ENCODE measurements around the gene PDE1C. TPM values are rescaled to one million over a fixed set of nuclear protein-coding genes. Genes with fewer than 3 reads are reported as not detected.

The PDE1C gene
- total and polyA plus RNA-seq, 2 experiments from 2014 or later = 0.38 to 2.3 TPM

- TF ChIP-seq, protein P1, sequence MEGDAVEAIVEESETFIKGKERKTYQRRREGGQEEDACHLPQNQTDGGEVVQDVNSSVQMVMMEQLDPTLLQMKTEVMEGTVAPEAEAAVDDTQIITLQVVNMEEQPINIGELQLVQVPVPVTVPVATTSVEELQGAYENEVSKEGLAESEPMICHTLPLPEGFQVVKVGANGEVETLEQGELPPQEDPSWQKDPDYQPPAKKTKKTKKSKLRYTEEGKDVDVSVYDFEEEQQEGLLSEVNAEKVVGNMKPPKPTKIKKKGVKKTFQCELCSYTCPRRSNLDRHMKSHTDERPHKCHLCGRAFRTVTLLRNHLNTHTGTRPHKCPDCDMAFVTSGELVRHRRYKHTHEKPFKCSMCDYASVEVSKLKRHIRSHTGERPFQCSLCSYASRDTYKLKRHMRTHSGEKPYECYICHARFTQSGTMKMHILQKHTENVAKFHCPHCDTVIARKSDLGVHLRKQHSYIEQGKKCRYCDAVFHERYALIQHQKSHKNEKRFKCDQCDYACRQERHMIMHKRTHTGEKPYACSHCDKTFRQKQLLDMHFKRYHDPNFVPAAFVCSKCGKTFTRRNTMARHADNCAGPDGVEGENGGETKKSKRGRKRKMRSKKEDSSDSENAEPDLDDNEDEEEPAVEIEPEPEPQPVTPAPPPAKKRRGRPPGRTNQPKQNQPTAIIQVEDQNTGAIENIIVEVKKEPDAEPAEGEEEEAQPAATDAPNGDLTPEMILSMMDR (IDR thresholded peaks at IDR 0.05; ENCODE audit: low read depth, low read length) = peak; percentile 89
- Histone ChIP-seq H3K4me3 (no peak overlapping the region), H3K27ac (no peak overlapping the region), H3K4me1 (ENCODE audit: low read depth) (no peaks in the 10 kb centered on the region), H3K27me3 (no peaks in the 10 kb centered on the region), H3K9me3 (ENCODE audit: low read depth) (no peaks in the 10 kb centered on the region), H3K36me3 (no peaks in the 10 kb centered on the region)
- DNase-seq (ENCODE audit: low read depth in 1 of 2, low spot score in 1 of 2) = peak; percentile 71 to 80
Observed at GRCh38 chr7:31735991-31736982, 333.9 kb downstream of the PDE1C start.

- no peaks in the 10 kb centered on the region for H3K27me3 ChIP-seq
Observed at GRCh38 chr7:31734456-31734855, 335.8 kb downstream of the PDE1C start.

GRCh38 chr7:31729195-31729804, 340.9 kb downstream of the PDE1C start:
- TF ChIP-seq, protein P1 (IDR thresholded peaks at IDR 0.05; ENCODE audit: low read depth, low read length) = no peak
- Histone ChIP-seq H3K27me3 (no peaks in the 10 kb centered on the region), H3K27ac (no peak overlapping the region), H3K9me3 (ENCODE audit: low read depth) (no peaks in the 10 kb centered on the region), H3K36me3 (no peaks in the 10 kb centered on the region), H3K4me3 (no peak overlapping the region), H3K4me1 (ENCODE audit: low read depth) (no peaks in the 10 kb centered on the region)
- no peak for DNase-seq (ENCODE audit: low read depth in 1 of 2, low spot score in 1 of 2)

More at GRCh38 chr7:31734456-31734855, 335.8 kb downstream of the PDE1C start:
- Histone ChIP-seq H3K4me1 (ENCODE audit: low read depth) (no peaks in the 10 kb centered on the region), H3K36me3 (no peaks in the 10 kb centered on the region), H3K9me3 (ENCODE audit: low read depth) (no peaks in the 10 kb centered on the region), H3K4me3 (no peak overlapping the region), H3K27ac (no peak overlapping the region)
- no peak for DNase-seq (ENCODE audit: low read depth in 1 of 2, low spot score in 1 of 2)
- TF ChIP-seq, protein P1 (IDR thresholded peaks at IDR 0.05; ENCODE audit: low read depth, low read length) = no peak

- H3K9me3 ChIP-seq (ENCODE audit: low read depth) = no peaks in the 10 kb centered on the region
- TF ChIP-seq, protein P1 (IDR thresholded peaks at IDR 0.05; ENCODE audit: low read depth, low read length) = no peak
- no peak overlapping the region for H3K27ac ChIP-seq
- DNase-seq (ENCODE audit: low read depth in 1 of 2, low spot score in 1 of 2) = peak in 1 of 2 donors; percentile 34
- no peaks in the 10 kb centered on the region for H3K27me3 ChIP-seq
- no peaks in the 10 kb centered on the region for H3K36me3 ChIP-seq
- H3K4me3 ChIP-seq = no peak overlapping the region
- no peaks in the 10 kb centered on the region for H3K4me1 ChIP-seq (ENCODE audit: low read depth)
Observed at GRCh38 chr7:31724696-31725095, 345.5 kb downstream of the PDE1C start.

DNA sequence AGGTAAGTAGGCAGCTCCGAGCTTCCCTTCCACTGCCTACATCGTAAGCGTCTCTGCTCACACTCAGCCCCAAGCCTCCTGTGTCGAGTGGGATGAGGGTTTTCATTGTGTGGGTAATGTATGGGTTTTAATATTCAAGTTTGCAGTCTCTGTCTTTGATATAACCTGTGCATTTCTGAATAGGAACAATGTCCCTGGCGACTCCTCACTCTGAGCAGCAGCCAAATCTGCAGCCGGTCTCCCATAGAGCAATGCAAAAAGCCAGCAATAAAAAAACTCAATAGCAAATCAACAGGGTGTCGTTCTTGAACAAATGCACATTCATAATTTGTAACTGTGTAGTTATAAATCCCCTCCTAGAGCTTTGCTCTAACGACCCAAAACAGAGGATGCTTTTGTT, 349.8 kb downstream of the PDE1C start:
- no peaks in the 10 kb centered on the region for H3K36me3 ChIP-seq
- no peak overlapping the region for H3K4me3 ChIP-seq
- DNase-seq (ENCODE audit: low read depth in 1 of 2, low spot score in 1 of 2) = no peak
- TF ChIP-seq, protein P1 (IDR thresholded peaks at IDR 0.05; ENCODE audit: low read depth, low read length) = no peak
- H3K27ac ChIP-seq = no peak overlapping the region
- H3K4me1 ChIP-seq (ENCODE audit: low read depth) = no peaks in the 10 kb centered on the region
- no peaks in the 10 kb centered on the region for H3K27me3 ChIP-seq
- no peaks in the 10 kb centered on the region for H3K9me3 ChIP-seq (ENCODE audit: low read depth)

Data from cardiac muscle cell (in vitro differentiated cells and primary cell).